Endothelial cell of umbilical vein (primary cell): ENCODE measurements around the gene HNRNPDL. TPM values are rescaled to one million over a fixed set of nuclear protein-coding genes. Genes with fewer than 3 reads are reported as not detected.
A peak's percentile ranks its signal among the peaks of the same experiment; 100 is the strongest.

Experiments used
- BruUV-seq: library from RNA; stranded (reverse); fragments of 400-500 nt; replicated peaks from 2 replicates; lab custom pipeline; 2021; lab: Mats Ljungman, UMichigan
- CTCF ChIA-PET: fragments of 300-600, 350-600 bp; sonication (Branson Sonifier 250); formaldehyde crosslinking; loops from one replicate; lab custom pipeline; 2021; ENCODE audit warnings: antibody characterized with exemption, inconsistent platforms; lab: Charles Lee
- POLR2A ChIA-PET: fragments of 300-600, 350-600 bp; sonication (Branson Sonifier 250); formaldehyde crosslinking; loops from one replicate; lab custom pipeline; 2021; ENCODE audit warnings: antibody characterized with exemption, inconsistent platforms; lab: Charles Lee
- DNase-seq: peaks from one replicate; pipeline ENCODE4 v3.0.0-alpha.2; 2011; ENCODE audit warnings: low read depth, low spot score
- FAIRE-seq: peaks from 2 replicates; lab custom pipeline; 2011; peaks lifted over from hg19 to GRCh38; lab: Jason Lieb, UNC
- H2AFZ ChIP-seq: 2 replicates; pipeline ENCODE4 v1.6.0; 2012; ENCODE audit warnings: low read depth, low read length, control low read depth, inconsistent platforms
- H3K27ac ChIP-seq: 2 replicates; pipeline ENCODE4 v1.5.1; 2011; ENCODE audit warnings: low read depth, mild to moderate bottlenecking, control low read depth, low read length, moderate library complexity; ENCODE audit not compliant: insufficient read depth
- H3K27me3 ChIP-seq, 2 experiments: 2 replicates each; pipeline versions ENCODE4 v1.6.0 to v1.6.1; 2011; ENCODE audit warnings: low read length in 2 of 2, mixed read lengths in 1 of 2; ENCODE audit not compliant: control insufficient read depth in 2 of 2, insufficient read depth in 2 of 2
- H3K36me3 ChIP-seq, 2 experiments: 2 replicates in 1 of 2; 3 replicates in 1 of 2; pipeline ENCODE4 v1.5.1; 2011; ENCODE audit warnings: low read length in 2 of 2, mild to moderate bottlenecking in 1 of 2, moderate library complexity in 1 of 2; ENCODE audit not compliant: control insufficient read depth in 2 of 2, insufficient read depth in 2 of 2; ENCODE audit errors: extremely low read depth in 1 of 2
- H3K4me1 ChIP-seq: 3 replicates; pipeline ENCODE4 v1.5.1; 2011; ENCODE audit warnings: mild to moderate bottlenecking, low read length; ENCODE audit not compliant: control insufficient read depth, insufficient read depth; ENCODE audit errors: extremely low read depth
- H3K4me2 ChIP-seq: 2 replicates; pipeline ENCODE4 v1.6.1; 2011; ENCODE audit warnings: low read length, control low read depth, mixed read lengths; ENCODE audit not compliant: insufficient read depth
- H3K4me3 ChIP-seq, 3 experiments: fragments of 200-600 bp in 1 of 3; sonication (generic), shearing (Covaris generic) in 1 of 3; replicated peaks in 1 of 3; 2 replicates each; pipeline ENCODE4 v1.5.1; 2011 to 2016; ENCODE audit warnings: control low read depth in 3 of 3, low read length in 3 of 3, mild to moderate bottlenecking in 2 of 3, inconsistent platforms in 1 of 3, low read depth in 1 of 3, moderate library complexity in 1 of 3; ENCODE audit not compliant: insufficient read depth in 1 of 3
- H3K79me2 ChIP-seq: 2 replicates; pipeline ENCODE4 v1.6.0; 2012; ENCODE audit warnings: low read length, inconsistent platforms; ENCODE audit not compliant: control insufficient read depth, insufficient read depth
- H3K9ac ChIP-seq: replicated peaks from 2 replicates; pipeline ENCODE3; 2011; ENCODE audit warnings: low read length, control low read depth; ENCODE audit not compliant: insufficient read depth; ENCODE audit errors: extremely low read depth
- H3K9me1 ChIP-seq: replicated peaks from 3 replicates; pipeline ENCODE4 v1.6.0; 2011; ENCODE audit warnings: mild to moderate bottlenecking, low read length; ENCODE audit not compliant: control insufficient read depth, insufficient read depth; ENCODE audit errors: extremely low read depth
- H3K9me3 ChIP-seq: replicated peaks from 2 replicates; pipeline ENCODE4 v1.5.1; 2012; ENCODE audit warnings: low read length, inconsistent platforms; ENCODE audit not compliant: control insufficient read depth, insufficient read depth
- H4K20me1 ChIP-seq: replicated peaks from 2 replicates; pipeline ENCODE3; 2011; ENCODE audit warnings: mild to moderate bottlenecking, low read length; ENCODE audit not compliant: control insufficient read depth, insufficient read depth; ENCODE audit errors: extremely low read depth
- CTCF ChIP-seq, 2 donors: IDR thresholded peaks; 1 replicate in 1 of 2; 2 replicates in 1 of 2; pipeline ENCODE4 v1.5.1; 2011; ENCODE audit warnings: low read length in 2 of 2, mild to moderate bottlenecking in 2 of 2, moderate library complexity in 2 of 2, control low read depth in 1 of 2, inconsistent platforms in 1 of 2, low read depth in 1 of 2; ENCODE audit not compliant: insufficient read depth in 1 of 2; ENCODE audit errors: extremely low read depth in 1 of 2
- EZH2 ChIP-seq: IDR thresholded peaks from 2 replicates; pipeline ENCODE4 v1.6.1; 2012; ENCODE audit warnings: borderline replicate concordance, low read depth, mild to moderate bottlenecking, moderate library complexity, low read length, inconsistent platforms; ENCODE audit not compliant: severe bottlenecking
- FOS ChIP-seq: IDR thresholded peaks from 2 replicates; pipeline ENCODE4 v1.6.1; 2011; ENCODE audit warnings: mild to moderate bottlenecking, low read length, moderate library complexity, borderline replicate concordance; ENCODE audit not compliant: insufficient read depth
- GATA2 ChIP-seq: IDR thresholded peaks from 2 replicates; pipeline ENCODE4 v1.7.0; 2011; ENCODE audit warnings: low read depth, mild to moderate bottlenecking, moderate library complexity, mixed read lengths, low read length; ENCODE audit not compliant: insufficient read length, insufficient read depth
- JUN ChIP-seq: IDR thresholded peaks from 2 replicates; pipeline ENCODE4 v1.6.1; 2011; ENCODE audit warnings: borderline replicate concordance, low read depth; ENCODE audit not compliant: insufficient read length, insufficient read depth
- MYC ChIP-seq: IDR thresholded peaks from one replicate; pipeline ENCODE4 v1.6.1; 2011; ENCODE audit warnings: mild to moderate bottlenecking, low read depth, low read length
- POLR2A ChIP-seq: IDR thresholded peaks from 2 replicates; pipeline ENCODE4 v1.6.1; 2012; ENCODE audit warnings: low read depth, mild to moderate bottlenecking, control low read depth, low read length
- POLR2AphosphoS5 ChIP-seq: IDR thresholded peaks from 2 replicates; pipeline ENCODE4 v1.6.1; 2012; ENCODE audit warnings: low read depth, mild to moderate bottlenecking, control low read depth, low read length, moderate library complexity; ENCODE audit not compliant: insufficient read depth
- dilution Hi-C: fragments of 300-500 bp; cut with MboI; formaldehyde crosslinking; loops from one replicate; pipeline ENCODE4 v1.15.0; 2019; ENCODE audit warnings: low sequenced_read_pairs; ENCODE audit not compliant: extremely low pct_ligation_motif_present
- intact Hi-C: fragments of 100-400 bp; cut with micrococcal nuclease; formaldehyde crosslinking; loops from one replicate; pipeline ENCODE4 v1.10.0; 2022
- polyA plus RNA-seq, 4 experiments: library from polyadenylated mRNA; depleted of rRNA in 3 of 4; stranded (reverse) in 3 of 4; unstranded in 1 of 4; fragments of >200 nt; gene quantifications; 2 replicates each; pipeline versions ENCODE4 v1.2.1 to v1.2.3, GENCODE V29; 2011 to 2012; ENCODE audit warnings: missing spikeins in 1 of 4
- total RNA-seq: library from RNA; stranded (reverse); gene quantifications from 2 replicates; pipeline ENCODE4 v1.2.3, GENCODE V29; 2021
- TF ChIP-seq, protein P1 (sequence below): IDR thresholded peaks from 2 replicates; pipeline ENCODE4 v1.6.1; 2011; ENCODE audit not compliant: insufficient read depth, insufficient read length

The HNRNPDL gene
- total and polyA plus RNA-seq, 2 donors (not counting 3 experiments of a cell fraction or from before 2014, with no cell fraction given), result 160 to 292 TPM

DNA sequence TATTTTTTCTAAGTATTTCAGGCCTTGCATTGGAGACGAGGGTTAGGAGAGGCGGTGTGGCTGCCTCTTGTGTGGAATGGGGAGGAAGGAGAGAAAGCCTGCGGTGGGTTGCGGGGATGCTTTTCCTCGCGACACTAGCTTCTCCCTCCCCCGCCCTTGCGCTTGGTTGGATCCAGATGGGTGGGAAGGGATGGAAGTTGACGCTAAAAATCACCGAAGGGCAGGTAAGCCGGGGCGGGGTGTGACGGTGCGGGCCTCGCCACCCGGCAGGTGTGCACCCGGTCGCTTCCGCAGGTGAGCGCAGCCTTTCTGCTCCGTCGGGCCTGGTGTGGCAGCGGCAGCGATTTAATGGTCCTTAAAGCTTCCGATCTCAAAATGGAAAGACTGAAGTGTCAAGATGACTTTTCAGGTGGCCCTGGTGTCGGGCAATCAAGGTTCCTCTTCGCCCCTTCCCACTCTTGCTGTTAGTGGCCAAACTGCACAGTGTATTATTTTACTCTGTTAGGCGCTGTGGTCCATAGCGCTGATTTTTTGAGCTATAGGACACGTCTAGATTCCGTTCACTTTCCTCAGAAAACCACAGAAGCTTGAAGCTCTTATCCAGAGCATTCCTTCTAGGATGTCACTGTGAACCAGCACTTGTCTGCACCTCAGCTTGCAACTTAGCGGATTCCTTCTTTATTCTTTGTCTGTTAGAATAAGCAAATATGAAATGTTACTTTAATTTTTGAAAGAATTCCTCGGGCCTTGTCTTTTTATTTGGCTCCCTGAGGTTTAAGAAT lies 893 bp upstream of the HNRNPDL start:
- Histone ChIP-seq H3K27ac (peak overlapping the region; percentile 99), H3K4me3 (peak overlapping the region; percentile 88 to 100 (median 98)), H3K27me3 (no peaks in the 10 kb centered on the region), H3K9me3 (no peaks in the 10 kb centered on the region), H3K9me1 (peaks cover 3% of the 10 kb centered on the region), H3K9ac (peak overlapping the region; percentile 100), H3K4me2 (peak overlapping the region; percentile 70), H2AFZ (peak overlapping the region; percentile 68), H3K79me2 (peaks cover 87% of the 10 kb centered on the region), H3K4me1 (peaks cover 22% of the 10 kb centered on the region), H3K36me3 (peaks cover 4 to 17% of the 10 kb centered on the region in 2 experiments), H4K20me1 (peaks cover 21% of the 10 kb centered on the region)
- intact Hi-C loops, result loop anchor here (1.0 to 5.0 kb wide), 2 partner anchors 581 to 853 kb away; partner anchors contain the start of genes COQ2 and LIN54
- dilution Hi-C loops, result no loop called here
- BruUV-seq, result TSS peak; percentile 26
- CTCF ChIA-PET, result interaction anchor here (1.2 to 1.4 kb wide), 2 partner anchors 31 to 308 kb away, joined by 3 to 12 read pairs; no protein-coding TSS in a partner anchor
- FAIRE-seq (no peak), DNase-seq (no peak)
- POLR2A ChIA-PET, result interaction anchor here (0.9 kb wide), 1 partner anchor 57 kb away, joined by 4 read pairs; the partner anchor contains the start of gene HNRNPD
- TF ChIP-seq GATA2, result no peak
- no peak for TF ChIP-seq JUN
- TF ChIP-seq POLR2A, result no peak
- TF ChIP-seq, protein P1, sequence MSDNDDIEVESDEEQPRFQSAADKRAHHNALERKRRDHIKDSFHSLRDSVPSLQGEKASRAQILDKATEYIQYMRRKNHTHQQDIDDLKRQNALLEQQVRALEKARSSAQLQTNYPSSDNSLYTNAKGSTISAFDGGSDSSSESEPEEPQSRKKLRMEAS, result no peak
- no peak for TF ChIP-seq CTCF (IDR thresholded peaks at IDR 0.05; ENCODE audit: extremely low read depth in 1 of 2, insufficient read depth in 1 of 2, low read depth in 1 of 2, low read length in 2 of 2)
- TF ChIP-seq POLR2AphosphoS5, result no peak
- TF ChIP-seq MYC, result no peak
- TF ChIP-seq FOS, result no peak
- no peak for TF ChIP-seq EZH2
